Chondrocyte (in vitro differentiated cells): ENCODE measurements around the gene MED13L. TPM values are rescaled to one million over a fixed set of nuclear protein-coding genes. Genes with fewer than 3 reads are reported as not detected.

Experiments
- DNase-seq: peaks from one replicate; pipeline ENCODE4 v3.0.0; 2021; ENCODE audit warnings: mixed read lengths, low spot score
- H3K27ac Mint-ChIP-seq: one replicate; pipeline ENCODE4 v1.8.0; 2021; ENCODE audit warnings: mild to moderate bottlenecking, moderate library complexity, mixed read lengths; ENCODE audit not compliant: unreplicated experiment
- H3K27me3 Mint-ChIP-seq: 2 replicates; pipeline ENCODE4 v1.8.0; 2021; ENCODE audit warnings: low read depth, mixed read lengths
- H3K36me3 Mint-ChIP-seq: 2 replicates; pipeline ENCODE4 v1.8.0; 2021; ENCODE audit warnings: low read depth, mixed read lengths
- H3K4me1 Mint-ChIP-seq: 2 replicates; pipeline ENCODE4 v1.8.0; 2021; ENCODE audit warnings: low read depth, mild to moderate bottlenecking, mixed read lengths
- H3K4me3 Mint-ChIP-seq: one replicate; pipeline ENCODE4 v1.8.0; 2021; ENCODE audit warnings: mild to moderate bottlenecking, moderate library complexity, mixed read lengths; ENCODE audit not compliant: unreplicated experiment
- H3K9me3 Mint-ChIP-seq: 2 replicates; pipeline ENCODE4 v1.8.0; 2021; ENCODE audit warnings: low read depth, mixed read lengths
- CTCF ChIP-seq: fragments of 200-600 bp; sonication (generic); IDR thresholded peaks from 2 replicates; pipeline ENCODE4 v1.5.0; 2021; ENCODE audit warnings: antibody characterized with exemption, mild to moderate bottlenecking, moderate library complexity
- total RNA-seq: library from RNA; stranded (reverse); gene quantifications from 3 replicates; pipeline ENCODE4 v1.2.1, GENCODE V29; 2021

The MED13L gene
- total RNA-seq, 1 donor from 2014 or later, result 162 TPM

- Mint-ChIP-seq H3K27ac (no peak overlapping the region), H3K4me1 (peaks cover 8% of the 10 kb centered on the region), H3K9me3 (no peaks in the 10 kb centered on the region), H3K4me3 (no peak overlapping the region), H3K36me3 (no peaks in the 10 kb centered on the region), H3K27me3 (peaks cover 2% of the 10 kb centered on the region)
- no peak for TF ChIP-seq CTCF
- DNase-seq, result no peak
These were observed 347.2 kb downstream of the MED13L start for GRCh38 chr12:115930336-115930735.

DNA sequence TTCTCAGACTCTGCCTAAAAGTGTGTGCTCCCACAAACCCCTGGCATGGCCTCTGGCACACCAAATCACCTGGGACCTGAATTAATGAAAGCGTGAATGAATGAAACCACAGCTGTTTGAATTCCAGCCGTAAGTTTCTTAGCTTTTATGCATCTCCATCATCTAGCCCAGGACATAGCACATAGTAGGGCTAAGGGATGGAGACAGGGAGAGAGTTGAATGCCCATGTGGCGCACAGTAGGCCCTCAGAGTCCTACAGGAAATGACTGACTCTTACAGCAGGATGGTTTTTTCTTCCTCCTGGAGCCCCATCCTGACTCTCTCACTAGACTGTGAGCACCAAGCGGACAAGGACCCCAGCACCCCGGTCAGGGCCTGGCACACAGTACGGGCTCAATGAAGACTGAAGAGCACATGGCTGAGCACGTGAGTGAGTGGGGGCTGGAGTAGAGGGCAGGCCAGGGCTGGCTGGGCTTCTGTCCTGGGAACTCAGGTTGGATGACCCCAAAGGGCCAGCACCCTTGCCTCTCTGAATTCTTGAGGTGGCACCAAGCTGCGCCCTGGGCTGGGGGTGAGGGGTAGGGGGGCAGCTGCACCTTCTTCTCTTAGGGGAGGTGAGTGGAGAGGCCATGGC, 351.3 kb downstream of the MED13L start:
- peaks cover 12% of the 10 kb centered on the region for H3K27me3 Mint-ChIP-seq
- peaks cover 12% of the 10 kb centered on the region for H3K9me3 Mint-ChIP-seq
- no peaks in the 10 kb centered on the region for H3K36me3 Mint-ChIP-seq
- H3K27ac Mint-ChIP-seq, result no peak overlapping the region
- TF ChIP-seq CTCF, result no peak
- no peak overlapping the region for H3K4me3 Mint-ChIP-seq
- no peak for DNase-seq
- H3K4me1 Mint-ChIP-seq, result peaks cover 7% of the 10 kb centered on the region

DNA sequence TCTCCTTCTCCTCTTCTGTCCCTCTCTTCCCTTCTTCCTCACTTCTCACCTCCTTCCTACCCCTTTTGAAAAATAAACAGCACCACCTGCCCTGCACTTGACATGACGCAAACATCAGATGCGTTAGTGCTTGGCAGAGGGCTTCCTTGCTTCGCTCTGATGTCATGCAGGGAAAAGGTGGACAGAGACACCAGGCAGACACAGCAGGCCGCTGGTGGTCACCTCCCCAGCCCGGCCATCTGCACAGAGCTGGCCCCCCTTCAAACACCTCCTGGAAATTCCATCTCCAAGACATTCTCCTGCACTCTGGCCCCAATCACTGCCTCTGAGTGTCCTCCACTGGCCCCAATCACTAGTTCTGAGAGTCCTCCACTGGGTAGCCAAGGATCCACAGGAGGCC, 353.6 kb downstream of the MED13L start:
- no peak for TF ChIP-seq CTCF
- no peak for DNase-seq
- Mint-ChIP-seq H3K27ac (no peak overlapping the region), H3K9me3 (peaks cover 12% of the 10 kb centered on the region), H3K27me3 (peaks cover 18% of the 10 kb centered on the region), H3K4me1 (peaks cover 2% of the 10 kb centered on the region), H3K36me3 (no peaks in the 10 kb centered on the region), H3K4me3 (no peak overlapping the region)

DNA sequence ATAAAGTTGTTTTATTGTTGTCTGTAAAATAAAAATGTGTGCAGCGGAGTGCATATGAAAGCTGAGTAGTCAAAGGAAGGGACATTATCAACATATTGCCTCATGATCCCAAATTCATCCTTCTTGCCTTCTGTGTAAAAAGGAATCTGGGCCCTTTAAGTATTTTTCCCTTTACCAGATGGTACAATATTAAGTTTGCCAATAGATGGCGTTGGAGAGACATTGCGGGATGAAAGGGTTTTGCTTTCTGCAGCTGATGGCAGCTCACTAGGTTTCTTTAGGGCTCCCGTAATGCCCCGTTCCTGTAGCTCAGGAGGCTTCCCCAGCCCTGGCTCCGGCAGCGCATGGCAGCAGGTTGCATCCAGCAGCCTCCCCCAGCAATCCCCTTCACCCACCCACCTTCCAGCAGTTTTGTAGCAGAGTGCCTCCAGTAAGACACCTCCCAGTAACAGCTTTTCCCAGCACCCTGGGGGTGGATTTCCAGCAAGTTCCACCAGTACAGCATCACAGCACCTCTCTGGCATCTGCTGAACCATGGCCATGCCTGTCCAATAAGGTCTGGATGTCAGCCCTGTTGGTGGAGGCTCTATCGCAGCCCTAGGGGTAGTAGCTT, 354.4 kb downstream of the MED13L start:
- peaks cover 2% of the 10 kb centered on the region for H3K4me1 Mint-ChIP-seq
- H3K9me3 Mint-ChIP-seq, result peaks cover 12% of the 10 kb centered on the region
- no peaks in the 10 kb centered on the region for H3K36me3 Mint-ChIP-seq
- DNase-seq, result no peak
- peaks cover 25% of the 10 kb centered on the region for H3K27me3 Mint-ChIP-seq
- no peak overlapping the region for H3K27ac Mint-ChIP-seq
- H3K4me3 Mint-ChIP-seq, result no peak overlapping the region
- TF ChIP-seq CTCF, result peak; percentile 49

GRCh38 chr12:115920395-115921183, 356.9 kb downstream of the MED13L start:
- no peaks in the 10 kb centered on the region for H3K36me3 Mint-ChIP-seq
- peaks cover 42% of the 10 kb centered on the region for H3K27me3 Mint-ChIP-seq
- H3K9me3 Mint-ChIP-seq, result peaks cover 12% of the 10 kb centered on the region
- H3K4me1 Mint-ChIP-seq, result peaks cover 2% of the 10 kb centered on the region
- no peak for TF ChIP-seq CTCF
- DNase-seq, result no peak
- H3K27ac Mint-ChIP-seq, result no peak overlapping the region
- no peak overlapping the region for H3K4me3 Mint-ChIP-seq
